ENCODE measurements around the gene SLC9A9.

SLC9A9 gene

GRCh38 chr3:143309705-143310104 lies 538.6 kb downstream of the SLC9A9 start:
- H3K27ac ChIP-seq = no peak overlapping the region
- no peak for TF ChIP-seq Cebpa-rat (IDR thresholded peaks at IDR 0.05)

GRCh38 chr3:143307613-143308183 lies 540.6 kb downstream of the SLC9A9 start:
- no peak overlapping the region for H3K4me3 ChIP-seq
- no peaks in the 10 kb centered on the region for H4K20me1 ChIP-seq
- H3K36me3 ChIP-seq = peaks cover 0 to 19% (median 0%) of the 10 kb centered on the region in 11 experiments; a peak in 3 of 22 replicates
- H3K9me3 ChIP-seq (replicated peaks in 1 of 11) = peaks cover 0 to 5% (median 0%) of the 10 kb centered on the region in 11 experiments; a peak in 3 of 22 replicates
- H3K27ac ChIP-seq = no peak overlapping the region
- no peak overlapping the region for H3K9ac ChIP-seq
- H3K4me1 ChIP-seq = peaks cover 0 to 5% (median 0%) of the 10 kb centered on the region in 10 experiments; a peak in 3 of 20 replicates
- H3K27me3 ChIP-seq = no peaks in the 10 kb centered on the region
- TF ChIP-seq Cebpa-rat (IDR thresholded peaks at IDR 0.05) = no peak
- peak overlapping the region in 1 of 11 experiments; percentile 26; a peak in 1 of 22 replicates for H3K4me2 ChIP-seq

More at GRCh38 chr3:143309705-143310104, 538.6 kb downstream of the SLC9A9 start:
- Histone ChIP-seq H3K36me3 (peaks cover 0 to 21% (median 0%) of the 10 kb centered on the region in 11 experiments; a peak in 3 of 22 replicates), H3K4me1 (peaks cover 0 to 5% (median 0%) of the 10 kb centered on the region in 10 experiments; a peak in 3 of 20 replicates), H3K4me2 (no peak overlapping the region), H3K4me3 (no peak overlapping the region), H3K27me3 (no peaks in the 10 kb centered on the region), H4K20me1 (no peaks in the 10 kb centered on the region), H3K9me3 (replicated peaks in 1 of 11) (peaks cover 0 to 5% (median 0%) of the 10 kb centered on the region in 11 experiments; a peak in 4 of 22 replicates), H3K9ac (no peak overlapping the region)

GRCh38 chr3:143306407-143306806 lies 541.9 kb downstream of the SLC9A9 start:
- H3K4me3 ChIP-seq = no peak overlapping the region
- H3K27me3 ChIP-seq = no peaks in the 10 kb centered on the region
- TF ChIP-seq Cebpa-rat (IDR thresholded peaks at IDR 0.05) = no peak
- no peak overlapping the region for H3K27ac ChIP-seq
- H3K4me2 ChIP-seq = no peak overlapping the region
- H3K4me1 ChIP-seq = peaks cover 0 to 5% (median 0%) of the 10 kb centered on the region in 10 experiments; a peak in 3 of 20 replicates
- H3K9me3 ChIP-seq (replicated peaks in 1 of 11) = peaks cover 0 to 5% (median 0%) of the 10 kb centered on the region in 11 experiments; a peak in 3 of 22 replicates
- peaks cover 0 to 14% (median 0%) of the 10 kb centered on the region in 11 experiments; a peak in 1 of 22 replicates for H3K36me3 ChIP-seq
- H4K20me1 ChIP-seq = no peaks in the 10 kb centered on the region
- H3K9ac ChIP-seq = no peak overlapping the region

- no peak overlapping the region for H3K4me2 ChIP-seq
- peaks cover 0 to 14% (median 0%) of the 10 kb centered on the region in 11 experiments; a peak in 1 of 22 replicates for H3K36me3 ChIP-seq
- no peak for TF ChIP-seq Cebpa-rat (IDR thresholded peaks at IDR 0.05)
- no peak overlapping the region for H3K9ac ChIP-seq
- peaks cover 0 to 26% (median 5%) of the 10 kb centered on the region in 10 experiments; a peak in 11 of 20 replicates for H3K4me1 ChIP-seq
- no peaks in the 10 kb centered on the region for H3K27me3 ChIP-seq
- no peaks in the 10 kb centered on the region for H4K20me1 ChIP-seq
- H3K4me3 ChIP-seq = no peak overlapping the region
- no peaks in the 10 kb centered on the region for H3K9me3 ChIP-seq (replicated peaks in 1 of 11)
- H3K27ac ChIP-seq = no peak overlapping the region
Measured at GRCh38 chr3:143302638-143303171, 545.6 kb downstream of the SLC9A9 start.

- H3K27ac ChIP-seq = no peak overlapping the region
- no peaks in the 10 kb centered on the region for H3K9me3 ChIP-seq (replicated peaks in 1 of 11)
- H3K4me1 ChIP-seq = peaks cover 0 to 39% (median 12%) of the 10 kb centered on the region in 10 experiments; a peak in 12 of 20 replicates
- H3K27me3 ChIP-seq = no peaks in the 10 kb centered on the region
- H3K4me2 ChIP-seq = no peak overlapping the region
- H3K4me3 ChIP-seq = no peak overlapping the region
- no peak for TF ChIP-seq Cebpa-rat (IDR thresholded peaks at IDR 0.05)
- no peaks in the 10 kb centered on the region for H4K20me1 ChIP-seq
- H3K36me3 ChIP-seq = peaks cover 0 to 8% (median 0%) of the 10 kb centered on the region in 11 experiments; a peak in 1 of 22 replicates
- H3K9ac ChIP-seq = no peak overlapping the region
Measured at GRCh38 chr3:143301031-143301901, 547.0 kb downstream of the SLC9A9 start.

- H3K27me3 ChIP-seq = no peaks in the 10 kb centered on the region
- H3K36me3 ChIP-seq = 0 out of 22 replicates have a peak, but pooled peaks cover 0 to 4% (median 0%) of the 10 kb centered on the region in 11 experiments
- no peak for TF ChIP-seq Cebpa-rat (IDR thresholded peaks at IDR 0.05)
- no peak overlapping the region for H3K4me3 ChIP-seq
- peak overlapping the region in 4 of 11 experiments; percentile 21 to 37 (median 30); a peak in 7 of 22 replicates for H3K27ac ChIP-seq
- no peak overlapping the region for H3K9ac ChIP-seq
- H3K4me2 ChIP-seq = peak overlapping the region in 6 of 11 experiments; percentile 3 to 65 (median 43); a peak in 10 of 22 replicates
- no peaks in the 10 kb centered on the region for H3K9me3 ChIP-seq (replicated peaks in 1 of 11)
- peaks cover 0 to 62% (median 16%) of the 10 kb centered on the region in 10 experiments; a peak in 12 of 20 replicates for H3K4me1 ChIP-seq
- H4K20me1 ChIP-seq = no peaks in the 10 kb centered on the region
Measured at GRCh38 chr3:143298886-143299535, 549.3 kb downstream of the SLC9A9 start.

- no peaks in the 10 kb centered on the region for H3K27me3 ChIP-seq
- H4K20me1 ChIP-seq = no peaks in the 10 kb centered on the region
- TF ChIP-seq Cebpa-rat (IDR thresholded peaks at IDR 0.05) = no peak
- H3K4me3 ChIP-seq = no peak overlapping the region
- H3K4me2 ChIP-seq = peak overlapping the region in 5 of 11 experiments; percentile 6 to 65 (median 60); a peak in 9 of 22 replicates
- H3K4me1 ChIP-seq = peaks cover 0 to 68% (median 16%) of the 10 kb centered on the region in 10 experiments; a peak in 12 of 20 replicates
- 0 out of 22 replicates have a peak, but pooled peaks cover 0 to 4% (median 0%) of the 10 kb centered on the region in 11 experiments for H3K36me3 ChIP-seq
- no peak overlapping the region for H3K9ac ChIP-seq
- no peaks in the 10 kb centered on the region for H3K9me3 ChIP-seq (replicated peaks in 1 of 11)
- peak overlapping the region in 2 of 11 experiments; percentile 22 to 31; a peak in 4 of 22 replicates for H3K27ac ChIP-seq
Measured at GRCh38 chr3:143298380-143298779, 549.9 kb downstream of the SLC9A9 start.

Data from BLaER1 treated with 17β-estradiol and CSF1 and Interleukin-3, amounts not matched to agents 10 nM and 100 nM (cell line).